Activated CD4-positive, alpha-beta T cell treated with anti-CD3 and anti-CD28 coated beads for 1 hour (primary cell): ENCODE data around the gene VSX2.

Experiments
- DNase-seq: peaks from one replicate; pipeline ENCODE4 v3.0.0-alpha.2; 2020

The VSX2 gene

GRCh38 chr14:74223016-74223415 is 16.2 kb upstream of the VSX2 start:
- DNase-seq: no peak

- no peak for DNase-seq
These were observed 7.5 kb upstream of the VSX2 start for GRCh38 chr14:74231784-74232183.

GRCh38 chr14:74235017-74235416 is 4.2 kb upstream of the VSX2 start:
- no peak for DNase-seq

GRCh38 chr14:74237441-74237840 is 1.8 kb upstream of the VSX2 start:
- no peak for DNase-seq

GRCh38 chr14:74239848-74240793 is 872 bp downstream of the VSX2 start:
- DNase-seq: no peak

GRCh38 chr14:74240794-74241651 is 1.8 kb downstream of the VSX2 start:
- DNase-seq: no peak

- DNase-seq: no peak
These were observed 2.4 kb downstream of the VSX2 start for GRCh38 chr14:74241652-74242017.

- DNase-seq: no peak
These were observed 3.0 kb downstream of the VSX2 start for GRCh38 chr14:74242021-74242779.

GRCh38 chr14:74242780-74243042 is 3.5 kb downstream of the VSX2 start:
- no peak for DNase-seq

GRCh38 chr14:74243051-74243450 is 3.8 kb downstream of the VSX2 start:
- no peak for DNase-seq

- DNase-seq: no peak
These were observed 4.9 kb downstream of the VSX2 start for GRCh38 chr14:74244115-74244514.

GRCh38 chr14:74245292-74245691 is 6.0 kb downstream of the VSX2 start:
- DNase-seq: no peak

GRCh38 chr14:74246542-74246941 is 7.3 kb downstream of the VSX2 start:
- DNase-seq: no peak

- no peak for DNase-seq
These were observed 8.8 kb downstream of the VSX2 start for GRCh38 chr14:74248017-74248416.

- DNase-seq: no peak
These were observed 10.5 kb downstream of the VSX2 start for GRCh38 chr14:74249433-74250375.

GRCh38 chr14:74255281-74255680 is 16.0 kb downstream of the VSX2 start:
- no peak for DNase-seq

- DNase-seq: peak; percentile 46
These were observed 18.1 kb downstream of the VSX2 start for GRCh38 chr14:74257078-74257940.

- DNase-seq: no peak
These were observed 18.9 kb downstream of the VSX2 start for GRCh38 chr14:74257941-74258763.

GRCh38 chr14:74258764-74259035 is 19.5 kb downstream of the VSX2 start:
- DNase-seq: no peak

- no peak for DNase-seq
These were observed 20.3 kb downstream of the VSX2 start for GRCh38 chr14:74259513-74259912.
